Measurements from ENCODE around the gene PHKA2.
"Not testable (repeated sequence)": the region's sequence is repeated elsewhere in the genome, so short reads cannot be mapped to it uniquely, and the experiment has no call there.

The PHKA2 gene, protein sequence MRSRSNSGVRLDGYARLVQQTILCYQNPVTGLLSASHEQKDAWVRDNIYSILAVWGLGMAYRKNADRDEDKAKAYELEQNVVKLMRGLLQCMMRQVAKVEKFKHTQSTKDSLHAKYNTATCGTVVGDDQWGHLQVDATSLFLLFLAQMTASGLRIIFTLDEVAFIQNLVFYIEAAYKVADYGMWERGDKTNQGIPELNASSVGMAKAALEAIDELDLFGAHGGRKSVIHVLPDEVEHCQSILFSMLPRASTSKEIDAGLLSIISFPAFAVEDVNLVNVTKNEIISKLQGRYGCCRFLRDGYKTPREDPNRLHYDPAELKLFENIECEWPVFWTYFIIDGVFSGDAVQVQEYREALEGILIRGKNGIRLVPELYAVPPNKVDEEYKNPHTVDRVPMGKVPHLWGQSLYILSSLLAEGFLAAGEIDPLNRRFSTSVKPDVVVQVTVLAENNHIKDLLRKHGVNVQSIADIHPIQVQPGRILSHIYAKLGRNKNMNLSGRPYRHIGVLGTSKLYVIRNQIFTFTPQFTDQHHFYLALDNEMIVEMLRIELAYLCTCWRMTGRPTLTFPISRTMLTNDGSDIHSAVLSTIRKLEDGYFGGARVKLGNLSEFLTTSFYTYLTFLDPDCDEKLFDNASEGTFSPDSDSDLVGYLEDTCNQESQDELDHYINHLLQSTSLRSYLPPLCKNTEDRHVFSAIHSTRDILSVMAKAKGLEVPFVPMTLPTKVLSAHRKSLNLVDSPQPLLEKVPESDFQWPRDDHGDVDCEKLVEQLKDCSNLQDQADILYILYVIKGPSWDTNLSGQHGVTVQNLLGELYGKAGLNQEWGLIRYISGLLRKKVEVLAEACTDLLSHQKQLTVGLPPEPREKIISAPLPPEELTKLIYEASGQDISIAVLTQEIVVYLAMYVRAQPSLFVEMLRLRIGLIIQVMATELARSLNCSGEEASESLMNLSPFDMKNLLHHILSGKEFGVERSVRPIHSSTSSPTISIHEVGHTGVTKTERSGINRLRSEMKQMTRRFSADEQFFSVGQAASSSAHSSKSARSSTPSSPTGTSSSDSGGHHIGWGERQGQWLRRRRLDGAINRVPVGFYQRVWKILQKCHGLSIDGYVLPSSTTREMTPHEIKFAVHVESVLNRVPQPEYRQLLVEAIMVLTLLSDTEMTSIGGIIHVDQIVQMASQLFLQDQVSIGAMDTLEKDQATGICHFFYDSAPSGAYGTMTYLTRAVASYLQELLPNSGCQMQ

DNA sequence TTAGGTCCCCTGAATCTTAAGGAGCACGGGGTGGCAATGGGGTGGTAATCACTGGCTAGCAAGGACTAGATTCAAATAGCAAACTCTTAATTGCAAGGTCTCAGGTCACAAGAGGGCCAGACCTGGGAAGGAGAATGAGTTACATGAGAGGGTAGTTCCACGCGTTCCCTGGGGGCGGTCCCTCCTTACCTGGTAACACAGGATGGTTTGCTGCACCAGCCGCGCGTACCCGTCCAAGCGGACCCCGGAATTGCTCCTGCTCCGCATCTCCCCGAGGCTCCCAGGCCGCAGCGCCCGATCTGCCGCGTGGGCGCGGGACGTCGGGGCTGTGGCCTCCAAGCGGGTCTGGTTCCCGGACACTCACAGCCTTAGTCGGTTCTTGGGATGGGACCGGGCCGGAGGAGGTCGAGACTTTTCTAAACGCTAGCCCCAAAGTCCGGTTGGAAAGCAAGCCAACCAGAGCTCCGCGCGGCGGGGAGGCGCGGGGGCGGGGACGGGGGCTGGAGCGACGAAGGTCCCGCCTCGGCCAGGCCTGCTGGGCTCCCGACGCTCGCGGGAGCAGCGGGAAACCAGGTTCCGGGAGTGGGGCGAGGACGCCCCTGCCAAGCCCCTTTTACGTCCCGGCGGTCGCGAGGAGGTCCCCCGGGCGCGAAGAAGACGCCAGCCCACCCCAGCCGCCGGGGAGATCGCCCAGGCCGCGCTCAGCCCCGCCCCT lies at the start of gene PHKA2:
TSS of gene PHKA2 (minus strand) at position 449 of the 715 bp plus-strand sequence. CDS start at position 267, 182 bp downstream.
- DNase-seq, result no peak

- no peak for DNase-seq
Measured at GRCh38 chrX:19030805-19031204, 46.9 kb upstream of the PHKA2 start.

DNA sequence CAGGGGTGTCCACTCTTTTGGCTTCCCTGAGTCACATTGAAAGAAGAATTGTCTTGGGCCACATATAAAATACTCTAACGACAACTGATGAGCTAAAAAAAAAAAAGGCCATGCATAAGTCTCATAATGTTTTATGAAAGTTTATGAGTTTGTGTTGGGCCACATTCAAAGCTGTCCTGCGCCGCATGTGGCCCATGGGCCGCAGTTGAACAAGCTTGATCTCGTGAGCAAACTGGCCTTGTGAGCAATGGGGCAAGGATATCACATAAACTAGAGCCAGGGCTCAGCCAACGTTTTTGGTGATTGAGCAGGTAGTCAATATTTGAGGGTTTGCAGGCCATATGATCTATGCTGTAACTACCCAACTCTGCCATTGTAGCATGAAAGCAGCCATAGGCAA lies 44.6 kb upstream of the PHKA2 start:
- DNase-seq, result no peak

DNA sequence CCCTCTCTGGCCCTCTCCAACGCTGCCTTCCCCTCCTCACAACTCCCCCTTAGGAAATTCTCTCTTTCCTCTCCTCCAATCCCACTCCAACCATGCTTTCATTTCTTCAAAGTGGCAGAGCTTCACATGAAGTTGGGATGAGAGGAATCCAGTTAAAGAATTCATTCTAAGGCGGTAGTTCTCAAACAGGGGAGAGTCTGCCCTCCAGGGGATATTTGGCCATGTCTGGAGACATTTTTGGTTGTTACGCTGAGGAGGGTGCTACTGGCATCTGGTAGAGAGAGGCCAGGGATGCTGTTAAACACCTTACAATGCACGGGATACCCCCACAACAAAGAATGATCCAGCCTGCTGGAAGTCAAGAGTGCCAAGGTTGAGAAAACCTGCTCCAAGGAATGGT lies 40.5 kb upstream of the PHKA2 start:
- DNase-seq, result no peak

DNA sequence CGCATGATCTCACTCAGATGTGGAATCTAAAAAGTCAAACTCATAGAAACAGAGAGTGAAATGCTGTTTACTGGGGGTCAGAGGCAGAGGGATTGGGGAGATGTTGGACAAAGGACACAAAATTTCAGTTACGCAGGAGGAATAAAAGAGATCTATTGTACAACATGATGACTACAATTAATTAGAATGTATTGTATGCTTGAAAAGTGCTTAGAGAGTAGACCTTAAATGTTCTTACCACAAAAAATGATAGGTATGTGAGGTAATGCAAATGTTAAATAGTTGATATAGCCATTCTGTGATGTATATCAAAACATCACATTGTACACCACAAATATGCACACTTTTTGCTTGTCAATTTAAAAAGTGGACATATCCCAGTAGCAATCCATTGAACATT lies 36.1 kb upstream of the PHKA2 start:
- no peak for DNase-seq

GRCh38 chrX:19017271-19017670 lies 33.4 kb upstream of the PHKA2 start:
- peak; percentile 11 for DNase-seq

DNA sequence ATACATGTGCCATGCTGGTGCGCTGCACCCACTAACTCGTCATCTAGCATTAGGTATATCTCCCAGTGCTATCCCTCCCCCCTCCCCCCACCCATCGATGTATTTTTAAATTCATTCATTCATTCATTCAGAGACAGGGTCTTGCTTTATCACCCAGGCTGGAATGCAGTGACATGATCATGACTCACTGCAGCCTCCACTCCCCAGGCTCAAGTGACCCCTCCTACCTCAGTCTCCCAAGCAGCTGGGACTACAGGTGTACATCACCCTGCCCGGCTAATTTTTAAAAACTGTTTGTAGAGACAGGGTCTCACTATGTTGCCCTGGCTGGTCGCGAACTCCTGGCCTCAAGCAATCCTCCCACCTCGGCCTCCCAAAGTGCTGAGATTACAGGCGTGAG lies 32.7 kb upstream of the PHKA2 start:
- not testable (repeated sequence) for DNase-seq

DNA sequence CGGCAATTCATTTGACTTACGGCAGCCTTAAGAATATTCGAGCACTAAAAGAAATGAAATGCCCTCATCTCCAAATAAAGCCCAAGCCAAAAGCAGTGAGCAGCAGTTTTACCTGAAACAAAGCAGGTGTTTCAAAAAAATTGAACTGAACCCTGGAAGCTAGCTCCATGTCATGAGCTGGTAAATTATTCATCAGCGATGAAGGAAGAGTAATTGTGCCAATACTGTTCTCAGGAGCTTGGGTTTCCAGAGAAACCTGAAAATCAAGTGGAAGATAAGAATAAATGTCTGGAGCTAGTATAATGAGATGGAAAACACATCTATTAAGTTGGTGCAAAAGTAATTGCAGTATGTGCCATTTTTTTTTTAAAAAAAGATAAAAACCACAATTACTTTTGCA lies 24.0 kb upstream of the PHKA2 start:
- no peak for DNase-seq

DNA sequence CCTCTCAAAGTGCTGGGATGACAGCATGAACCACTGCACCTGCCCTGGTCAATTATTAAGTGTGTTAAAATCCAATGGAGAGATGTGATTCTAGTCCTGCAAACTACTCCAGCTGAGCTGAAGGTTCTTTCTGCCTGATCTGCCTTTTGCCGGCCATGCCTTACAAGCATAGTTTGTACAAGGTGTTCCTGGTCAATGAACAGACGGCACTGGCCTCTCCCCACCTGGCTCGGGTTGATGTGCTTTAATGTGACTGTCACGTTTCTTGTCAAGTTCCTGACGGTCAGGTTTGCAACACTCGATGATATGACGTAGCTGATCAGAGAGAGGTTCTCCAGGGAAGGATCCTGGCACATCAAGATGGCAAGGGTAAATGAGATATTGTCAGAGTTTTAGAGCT lies 23.1 kb upstream of the PHKA2 start:
- DNase-seq, result no peak

DNA sequence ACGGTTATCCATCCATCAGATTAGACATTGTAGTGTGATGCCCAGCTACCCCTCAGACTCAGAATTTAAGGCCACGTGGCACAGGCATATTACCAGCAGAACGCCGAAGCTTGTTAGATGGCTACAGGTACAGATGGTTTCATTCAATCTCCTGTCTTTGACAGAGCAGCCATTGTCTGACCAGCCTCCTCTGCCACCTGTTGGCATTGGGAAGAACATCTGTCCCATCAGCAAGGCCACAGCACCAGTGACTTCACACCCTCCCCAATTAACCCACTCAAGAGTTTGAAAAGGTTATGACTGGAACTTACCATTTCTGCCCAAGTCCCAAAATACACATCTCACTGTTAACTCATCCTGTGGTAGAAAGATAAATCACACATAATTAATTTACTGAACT lies 22.0 kb upstream of the PHKA2 start:
- DNase-seq, result no peak

DNA sequence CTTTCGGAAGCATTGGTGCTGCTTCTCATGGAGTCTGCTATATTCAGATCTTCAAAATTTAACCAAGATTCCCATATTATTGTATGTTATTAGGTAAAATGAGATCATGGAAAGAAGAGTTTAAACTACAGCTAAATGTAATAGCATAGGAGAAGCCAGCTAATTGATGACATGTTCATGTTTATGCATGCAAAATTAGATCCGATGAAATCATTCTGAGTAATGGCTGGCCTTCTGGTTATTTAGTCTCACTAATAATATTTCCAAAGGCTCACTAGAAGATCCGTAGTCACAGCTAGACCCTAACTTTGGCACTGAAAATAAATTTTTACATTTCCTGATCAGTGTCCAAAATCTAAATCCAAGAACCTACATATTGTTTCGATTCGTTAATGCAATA lies 19.8 kb upstream of the PHKA2 start:
- DNase-seq, result no peak

DNA sequence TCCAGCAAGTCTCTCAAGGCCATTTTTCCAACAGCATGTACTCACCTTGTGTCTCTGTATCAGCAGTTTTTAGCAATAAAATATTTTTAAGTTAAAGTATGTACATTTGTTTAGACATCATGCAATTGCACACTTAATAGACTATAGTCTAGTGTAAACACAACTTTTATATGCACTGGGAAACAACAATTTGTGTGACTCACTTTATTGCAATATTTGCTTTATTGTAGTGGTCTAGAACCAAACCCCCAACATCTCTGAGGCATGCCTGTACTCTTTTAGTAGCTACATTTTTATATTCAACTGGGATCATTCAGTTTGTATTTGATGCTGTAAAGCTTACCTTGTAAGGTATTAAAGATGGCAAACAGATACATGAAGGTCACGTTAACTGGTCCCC lies 14.7 kb upstream of the PHKA2 start:
- DNase-seq, result no peak

DNA sequence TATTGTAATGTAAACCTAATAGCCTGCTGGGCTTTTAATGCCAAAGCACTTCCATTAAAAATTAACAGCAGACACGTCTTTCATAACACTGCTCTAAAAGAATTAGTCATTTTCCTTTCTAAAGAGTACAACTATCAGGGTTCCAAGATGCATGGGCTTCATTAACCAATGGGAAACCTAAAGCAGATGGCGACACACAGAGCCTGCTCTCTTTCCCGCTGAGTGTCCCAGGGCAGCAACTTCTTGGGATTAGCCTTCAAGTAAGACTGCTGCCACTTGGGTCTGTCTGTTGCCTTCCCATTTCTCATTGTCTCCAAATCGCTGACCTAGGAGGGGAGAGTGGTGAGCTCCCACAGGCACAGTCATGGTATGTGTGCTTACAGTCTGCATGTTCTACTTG lies 14.0 kb upstream of the PHKA2 start:
- DNase-seq, result no peak

DNA sequence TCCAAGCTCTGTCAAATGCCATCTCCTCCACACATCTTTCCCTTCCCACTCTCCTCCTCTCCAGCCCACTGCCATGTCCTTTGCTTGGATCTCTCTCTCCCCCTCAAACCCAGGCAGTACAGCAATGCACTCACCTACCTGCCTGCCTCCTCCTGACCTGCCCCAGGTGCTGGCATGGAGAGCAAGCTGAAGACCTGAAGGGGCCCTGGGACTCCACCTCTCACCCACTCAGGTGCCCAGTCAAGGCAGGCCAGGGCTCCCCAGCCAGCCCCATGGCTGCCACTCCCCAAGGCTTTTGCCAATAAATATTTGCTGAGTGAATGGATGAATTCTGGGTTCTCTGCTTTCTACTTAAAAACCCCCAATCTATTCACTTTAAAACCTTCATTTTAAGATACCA lies 12.6 kb upstream of the PHKA2 start:
- no peak for DNase-seq

DNA sequence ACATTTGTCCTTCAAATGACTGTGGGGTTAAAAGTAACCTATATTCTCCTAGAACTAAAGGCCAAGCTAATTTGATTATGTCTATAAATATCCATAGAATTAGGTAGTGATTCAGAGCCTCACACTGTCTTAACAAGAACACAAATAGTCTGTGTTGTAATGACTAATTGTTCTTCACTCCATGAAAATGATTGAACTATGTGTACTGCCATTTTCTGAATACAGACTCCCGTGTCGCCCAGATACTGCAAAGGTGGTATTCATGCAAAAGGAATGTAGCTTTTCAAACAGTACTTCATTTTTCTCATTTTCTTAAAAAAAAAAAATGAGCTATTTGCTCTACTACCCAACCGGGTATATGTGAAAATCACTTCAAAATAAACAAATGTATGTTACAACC lies 11.3 kb upstream of the PHKA2 start:
- no peak for DNase-seq

- DNase-seq, result no peak
Measured at GRCh38 chrX:18994713-18995112, 10.8 kb upstream of the PHKA2 start.

- no peak for DNase-seq
Measured at GRCh38 chrX:18992829-18993228, 8.9 kb upstream of the PHKA2 start.

- DNase-seq, result no peak
Measured at GRCh38 chrX:18985186-18985435, 1.2 kb upstream of the PHKA2 start.

- peak; percentile 64 for DNase-seq
Measured at GRCh38 chrX:18984381-18985185, 669 bp upstream of the PHKA2 start.

DNA sequence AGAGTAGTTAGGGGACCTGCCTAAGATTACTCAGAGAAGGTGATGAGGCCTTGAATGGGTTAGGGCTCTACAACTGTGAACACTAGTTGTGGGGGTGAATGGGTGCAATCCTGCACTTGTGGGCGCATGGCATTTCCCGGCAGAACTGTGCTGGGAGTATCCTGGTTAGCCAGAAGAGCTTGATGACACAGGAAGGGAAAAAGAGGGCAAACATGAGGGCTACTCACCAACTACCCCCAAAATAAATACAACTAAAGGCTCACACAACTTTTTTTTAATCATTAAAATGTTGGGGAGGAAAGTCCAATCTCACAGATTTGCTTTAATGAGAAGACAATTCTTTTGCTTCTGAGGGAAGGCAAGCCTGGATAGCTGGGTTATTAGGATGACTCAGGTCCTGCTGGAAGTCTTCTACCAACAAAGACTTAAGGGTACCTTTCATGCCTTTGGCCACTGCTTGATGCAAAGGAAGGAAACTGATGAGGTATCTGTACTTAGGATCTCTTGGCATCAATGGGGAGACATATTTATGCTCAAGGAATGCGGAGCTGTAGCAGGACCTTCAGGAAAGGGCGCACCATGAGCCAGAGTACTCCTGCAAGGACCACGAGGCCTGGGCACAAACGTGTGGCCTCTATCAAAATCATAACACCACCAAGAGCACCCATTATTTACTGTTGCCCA lies 2.6 kb downstream of the PHKA2 start:
- DNase-seq, result no peak

DNA sequence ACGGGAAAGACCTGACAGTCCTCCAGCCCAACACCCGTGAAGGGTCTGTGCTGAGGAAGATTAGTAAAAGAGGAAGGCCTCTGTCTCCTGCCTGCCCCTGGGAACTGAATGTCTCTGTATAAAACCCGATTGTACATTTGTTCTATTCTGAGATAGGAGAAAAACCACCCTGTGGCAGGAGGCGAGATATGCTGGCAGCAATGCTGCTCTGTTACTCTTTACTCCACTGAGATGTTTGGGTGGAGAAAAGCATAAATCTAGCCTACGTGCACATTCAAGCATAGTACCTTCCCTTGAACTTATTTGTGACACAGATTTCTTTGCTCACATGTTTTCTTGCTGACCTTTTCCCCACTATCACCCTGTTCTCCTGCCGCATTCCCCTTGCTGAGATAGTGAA lies 3.7 kb downstream of the PHKA2 start:
- DNase-seq, result not testable (repeated sequence)

GRCh38 chrX:18974993-18975392 lies 8.9 kb downstream of the PHKA2 start:
- DNase-seq, result no peak
